GM10847 (cell line): ENCODE data around the gene NUP210.

Experiments
- POLR2A ChIP-seq: IDR thresholded peaks from 2 replicates; pipeline ENCODE4 v1.6.1; 2011; ENCODE audit not compliant: insufficient read length; ENCODE audit errors: extremely low read depth

NUP210 gene

DNA sequence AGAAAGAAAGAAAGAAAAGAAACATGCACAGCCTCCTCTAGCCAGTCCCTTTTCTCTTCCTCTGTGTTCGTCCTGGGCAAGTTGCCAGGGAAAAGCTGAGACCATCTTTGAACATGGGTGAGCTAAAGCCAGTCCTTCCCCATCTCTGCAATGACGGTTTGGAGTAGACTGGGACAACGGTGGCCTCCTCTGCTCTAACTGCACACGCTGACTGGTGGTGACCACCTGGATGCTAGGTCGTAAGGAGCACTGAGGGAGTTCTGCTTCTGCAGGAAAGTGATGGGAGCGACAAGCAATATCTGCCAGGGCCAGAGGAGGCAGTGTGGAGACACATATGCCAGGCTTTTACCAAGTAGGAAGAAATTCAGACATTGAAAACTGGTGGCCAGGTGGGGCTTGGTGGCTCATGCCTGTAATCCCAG is 111.7 kb downstream of the NUP210 start:
- no peak for TF ChIP-seq POLR2A

DNA sequence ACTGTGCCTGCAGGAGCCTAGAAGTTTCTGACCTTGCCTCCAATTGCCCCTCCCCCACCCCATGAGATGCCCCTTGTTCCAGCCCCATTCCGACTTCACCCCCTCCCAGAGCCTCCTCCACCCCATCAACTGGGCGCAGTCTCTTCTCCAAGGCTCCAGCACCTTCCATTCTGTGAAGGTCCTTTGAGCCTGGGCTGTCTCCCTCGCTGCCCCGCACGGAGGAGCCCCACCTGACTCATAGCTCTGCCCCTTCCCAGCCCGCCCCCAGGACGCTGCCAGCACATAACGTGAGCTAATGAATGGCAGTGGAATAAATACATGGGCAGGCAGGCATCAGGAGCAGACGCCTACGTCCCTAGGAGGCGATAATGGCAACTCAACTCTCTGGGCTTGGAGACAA is 113.1 kb downstream of the NUP210 start:
- TF ChIP-seq POLR2A, result no peak

DNA sequence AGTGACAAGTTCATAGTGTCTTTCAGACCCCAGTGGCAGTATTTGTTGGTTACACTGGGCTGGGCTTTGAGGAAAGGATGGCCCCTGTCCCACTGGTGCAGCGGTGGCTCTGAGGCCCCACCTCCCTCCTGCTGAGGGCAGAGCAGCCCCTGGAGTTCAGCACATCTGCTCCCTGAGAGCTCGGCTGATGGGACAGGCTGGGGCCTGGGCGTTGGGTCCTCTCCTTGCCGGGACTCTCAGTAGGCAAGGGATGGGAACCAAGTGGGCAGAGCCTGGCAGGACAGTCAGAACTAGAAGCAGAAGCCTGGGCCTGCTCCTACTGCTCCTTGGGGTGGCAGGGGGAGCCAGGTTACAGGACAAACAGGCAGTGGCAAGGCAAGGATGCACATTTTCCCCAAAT is 114.5 kb downstream of the NUP210 start:
- no peak for TF ChIP-seq POLR2A

DNA sequence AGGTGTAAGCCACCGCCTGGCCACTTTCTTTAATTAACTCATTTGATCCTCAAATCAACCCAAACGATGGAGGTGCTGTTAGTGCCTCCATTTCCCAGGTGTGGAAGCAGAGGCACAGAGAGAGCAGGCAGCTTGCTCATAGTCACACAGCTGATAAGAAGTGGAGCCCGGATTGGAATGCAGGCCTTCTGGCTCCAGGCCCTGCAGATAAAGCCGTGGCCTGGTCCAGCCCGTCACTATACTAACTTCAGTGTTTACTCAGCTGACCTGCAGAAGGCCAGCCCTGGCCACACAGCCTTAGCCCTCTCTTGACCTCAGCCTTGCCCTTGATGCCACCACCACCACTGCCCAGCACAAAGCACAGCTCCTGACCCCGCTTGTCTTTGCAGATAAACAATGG is 116.7 kb downstream of the NUP210 start:
- no peak for TF ChIP-seq POLR2A

DNA sequence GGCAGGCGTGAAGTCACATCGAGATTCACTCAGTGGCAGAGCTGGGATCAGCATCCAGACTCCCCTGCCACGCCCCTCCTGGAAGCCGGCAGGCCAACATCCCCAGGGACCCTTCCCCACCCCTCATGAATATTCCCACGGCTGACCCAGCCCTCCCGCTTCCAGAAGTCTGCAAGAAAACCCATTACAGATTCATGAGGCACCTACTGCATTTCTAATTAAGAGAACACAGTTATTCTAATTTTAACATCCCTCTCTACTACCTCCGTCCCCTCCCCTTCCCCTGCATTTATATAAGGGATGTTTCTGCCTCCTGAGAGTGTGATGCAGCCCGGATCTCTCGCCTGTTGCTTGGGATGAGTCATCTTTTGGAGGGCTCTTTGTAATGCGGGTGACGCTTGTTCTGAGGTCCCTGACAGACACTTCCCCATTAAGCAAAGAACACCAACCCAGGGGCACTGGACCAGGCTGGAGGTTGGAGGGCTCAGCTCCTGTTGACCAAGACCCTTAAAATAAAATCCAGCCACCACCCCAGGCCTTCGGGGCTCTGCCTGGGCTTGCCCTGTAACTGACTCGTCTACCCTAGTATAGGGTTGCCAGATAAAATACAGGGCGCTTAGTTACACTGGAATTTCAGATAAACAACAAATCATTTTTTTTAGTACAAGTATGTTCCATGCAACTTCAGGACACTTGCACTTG is 118.7 kb downstream of the NUP210 start:
- TF ChIP-seq POLR2A, result no peak

DNA sequence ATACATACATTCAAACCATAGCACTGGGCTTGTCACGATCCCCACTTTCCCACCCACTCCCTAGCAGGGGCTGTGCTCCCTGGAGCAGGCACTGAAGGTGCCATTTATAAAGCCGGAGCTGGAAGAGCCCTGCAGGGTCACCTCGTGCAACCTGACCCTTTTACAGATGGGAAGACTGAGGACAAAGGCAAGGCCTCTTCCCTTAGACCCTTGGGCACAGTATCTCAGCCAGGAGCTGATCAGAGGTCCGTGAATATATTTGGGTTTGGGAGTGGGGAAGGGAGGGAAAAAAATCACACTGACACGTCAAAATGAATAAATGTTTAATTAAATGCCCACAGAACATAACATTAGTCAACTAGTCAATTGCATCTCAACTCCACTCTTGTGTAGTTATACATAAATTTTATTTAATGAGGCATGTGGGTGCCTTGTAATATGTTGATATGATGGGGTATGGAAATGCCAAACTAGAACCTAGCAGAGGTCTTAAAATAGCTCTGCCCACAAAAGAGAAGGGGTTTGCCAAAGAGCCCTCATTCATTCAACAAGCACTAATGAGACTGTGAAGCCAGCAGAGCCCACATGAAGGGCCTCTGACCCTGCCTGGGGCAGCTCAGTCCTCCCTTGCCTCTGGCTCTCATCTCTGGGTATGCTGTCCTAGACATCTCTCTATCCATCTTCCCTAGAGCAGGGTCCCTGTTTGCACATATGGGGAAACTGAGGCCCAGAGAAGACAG is 119.4 kb downstream of the NUP210 start:
- no peak for TF ChIP-seq POLR2A

DNA sequence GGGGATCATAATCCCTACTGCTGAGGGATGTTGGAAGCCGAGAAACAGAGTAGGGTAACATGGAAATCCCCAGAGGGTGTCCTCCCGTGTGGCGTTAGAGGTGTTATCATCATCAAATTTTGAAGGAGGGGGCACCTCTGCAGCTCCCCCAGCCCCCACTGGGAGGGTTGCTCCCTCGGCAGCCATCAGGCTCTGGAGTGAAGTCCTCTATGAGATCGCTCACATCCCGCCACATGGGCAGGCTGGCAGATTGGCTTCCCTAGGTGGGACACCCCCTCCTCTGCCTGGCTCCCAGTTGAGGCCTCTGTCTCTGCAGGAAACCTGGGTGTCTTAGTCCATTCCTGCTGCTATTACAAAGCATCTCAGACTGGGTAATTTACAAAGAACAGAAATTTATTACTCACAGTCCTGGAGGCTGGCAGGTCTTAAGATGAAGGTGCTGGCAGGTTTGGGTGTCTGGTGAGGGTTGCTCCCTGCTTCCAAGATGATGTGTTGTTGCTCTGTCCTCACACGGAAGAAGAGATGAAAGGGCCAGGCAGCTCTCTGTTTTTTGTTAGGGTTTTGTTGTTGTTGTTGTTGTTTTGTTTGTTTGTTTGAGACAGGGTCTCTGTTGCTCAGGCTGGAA is 120.5 kb downstream of the NUP210 start:
- TF ChIP-seq POLR2A, result no peak

DNA sequence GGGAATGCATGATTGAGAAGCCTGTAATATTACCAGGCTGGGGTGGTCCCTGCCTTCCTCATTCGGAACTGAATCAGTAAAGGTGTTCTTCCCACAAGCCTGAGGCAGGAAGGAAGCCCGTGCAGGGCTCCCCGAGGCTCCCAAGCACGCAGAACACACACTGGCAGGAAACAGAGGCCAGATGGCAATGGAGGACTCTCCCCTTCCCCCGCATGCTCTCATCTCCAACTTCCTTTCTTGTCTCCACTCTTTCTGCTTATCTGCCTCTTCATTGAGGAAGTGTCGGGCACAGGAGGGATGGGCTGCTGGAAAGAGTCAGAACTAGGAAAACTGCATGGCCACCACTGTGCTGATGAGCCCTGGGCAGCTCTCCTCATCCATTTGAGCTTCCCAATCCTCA is 123.5 kb downstream of the NUP210 start:
- no peak for TF ChIP-seq POLR2A

DNA sequence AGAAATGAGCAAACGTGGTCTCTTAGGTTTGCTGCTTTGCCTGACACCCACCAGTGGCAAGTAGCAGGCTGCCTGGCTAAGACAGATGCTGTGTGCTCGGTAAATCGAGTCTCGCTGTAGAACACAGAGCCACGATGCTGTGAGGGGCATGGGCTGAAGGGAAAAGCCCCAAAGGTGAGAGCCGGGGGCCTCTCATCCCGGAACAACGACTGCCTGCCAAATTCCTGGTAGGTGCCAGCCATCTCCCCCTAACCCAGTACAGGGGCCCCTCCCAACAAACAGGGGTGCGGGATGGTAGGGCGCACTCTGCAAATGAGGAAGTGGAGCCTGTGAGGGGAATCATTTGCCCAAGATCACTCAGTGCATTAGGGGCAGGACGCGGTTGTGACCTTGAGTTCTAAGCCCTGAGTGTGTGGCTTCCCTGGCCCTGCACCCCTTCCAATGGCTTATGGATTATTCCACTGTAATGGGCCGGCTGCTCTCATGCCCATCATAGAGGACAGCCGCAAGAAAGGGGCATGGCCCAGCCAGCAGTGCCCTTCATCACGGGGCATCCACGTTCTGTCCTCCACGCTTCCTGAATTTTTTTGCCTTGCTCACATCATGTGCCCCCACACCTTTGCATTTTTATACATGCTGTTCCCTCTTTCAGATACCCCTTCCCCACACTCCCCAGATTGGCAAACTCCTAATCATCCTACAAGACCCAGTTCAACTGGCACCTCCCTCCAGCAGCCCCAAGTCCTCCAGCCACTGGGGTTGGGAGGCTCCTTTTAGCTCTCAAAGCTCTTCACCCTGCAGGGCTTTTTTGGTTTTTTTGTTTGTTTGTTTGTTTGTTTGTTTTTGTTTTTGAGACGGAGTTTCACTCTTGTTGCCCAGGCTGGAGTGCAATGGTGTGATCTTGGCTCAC is 125.4 kb downstream of the NUP210 start:
- no peak for TF ChIP-seq POLR2A

DNA sequence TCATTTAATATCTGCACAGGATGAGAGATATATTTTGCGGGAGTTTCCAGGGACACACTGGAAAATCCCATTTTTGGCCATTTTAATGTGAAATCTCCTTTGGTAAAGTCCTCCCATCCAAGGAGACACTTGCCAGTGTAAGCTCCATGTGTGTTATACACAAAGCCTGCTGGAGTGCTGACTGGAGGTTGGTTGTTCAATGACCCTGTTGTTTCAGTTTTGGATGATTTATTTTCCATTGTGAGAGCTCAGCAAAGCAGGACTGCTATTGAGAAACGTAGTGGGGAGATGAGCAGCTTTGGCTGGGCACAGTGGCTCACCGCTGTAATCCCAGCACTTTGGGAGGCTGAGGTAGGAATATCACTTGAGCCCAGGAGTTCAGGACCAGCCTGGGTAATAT is 127.7 kb downstream of the NUP210 start:
- no peak for TF ChIP-seq POLR2A

DNA sequence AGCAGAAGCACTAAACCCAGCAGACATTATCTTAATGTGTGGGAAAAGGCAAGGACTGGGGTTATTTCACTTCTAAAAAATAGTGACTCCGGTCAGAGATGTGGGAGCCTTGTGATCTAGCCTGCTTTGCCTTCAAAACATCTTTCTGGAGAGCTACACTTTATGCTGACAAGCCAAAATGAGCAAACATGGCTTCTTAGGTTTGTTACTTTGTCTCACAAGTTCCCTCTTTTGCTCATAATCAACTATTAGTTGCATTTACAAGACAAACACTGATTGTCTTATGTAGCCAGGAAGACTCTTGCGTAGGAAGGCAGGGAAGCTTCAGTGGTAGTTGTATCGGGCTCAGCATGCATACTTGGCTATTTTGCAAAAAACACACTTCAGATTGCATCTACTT is 129.2 kb downstream of the NUP210 start:
- no peak for TF ChIP-seq POLR2A

DNA sequence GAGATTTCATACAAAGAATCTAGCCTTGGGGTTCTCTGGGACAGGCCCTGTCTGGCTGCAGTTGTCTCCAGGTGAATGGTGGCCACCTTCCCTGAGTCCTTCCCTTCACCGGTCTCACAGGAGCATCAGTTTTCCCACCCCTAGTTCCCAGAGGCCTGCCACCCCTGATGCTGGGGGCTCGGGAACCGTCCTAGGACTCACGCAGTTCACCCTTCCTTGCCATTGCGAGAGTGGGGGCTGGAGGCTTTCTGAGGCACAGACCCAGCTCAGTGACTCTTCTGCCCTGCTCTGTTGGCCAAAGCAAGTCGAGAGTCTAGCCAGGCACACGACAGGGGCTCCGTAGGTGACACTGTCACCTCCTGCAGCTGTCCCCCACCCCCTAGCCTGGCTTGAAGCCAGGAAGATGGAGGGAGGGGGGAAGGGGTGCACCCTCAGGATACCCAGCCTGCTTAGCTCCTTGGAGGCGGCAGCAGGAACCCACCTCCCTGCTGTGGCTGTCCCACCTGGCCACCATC is 130.3 kb downstream of the NUP210 start:
- no peak for TF ChIP-seq POLR2A

DNA sequence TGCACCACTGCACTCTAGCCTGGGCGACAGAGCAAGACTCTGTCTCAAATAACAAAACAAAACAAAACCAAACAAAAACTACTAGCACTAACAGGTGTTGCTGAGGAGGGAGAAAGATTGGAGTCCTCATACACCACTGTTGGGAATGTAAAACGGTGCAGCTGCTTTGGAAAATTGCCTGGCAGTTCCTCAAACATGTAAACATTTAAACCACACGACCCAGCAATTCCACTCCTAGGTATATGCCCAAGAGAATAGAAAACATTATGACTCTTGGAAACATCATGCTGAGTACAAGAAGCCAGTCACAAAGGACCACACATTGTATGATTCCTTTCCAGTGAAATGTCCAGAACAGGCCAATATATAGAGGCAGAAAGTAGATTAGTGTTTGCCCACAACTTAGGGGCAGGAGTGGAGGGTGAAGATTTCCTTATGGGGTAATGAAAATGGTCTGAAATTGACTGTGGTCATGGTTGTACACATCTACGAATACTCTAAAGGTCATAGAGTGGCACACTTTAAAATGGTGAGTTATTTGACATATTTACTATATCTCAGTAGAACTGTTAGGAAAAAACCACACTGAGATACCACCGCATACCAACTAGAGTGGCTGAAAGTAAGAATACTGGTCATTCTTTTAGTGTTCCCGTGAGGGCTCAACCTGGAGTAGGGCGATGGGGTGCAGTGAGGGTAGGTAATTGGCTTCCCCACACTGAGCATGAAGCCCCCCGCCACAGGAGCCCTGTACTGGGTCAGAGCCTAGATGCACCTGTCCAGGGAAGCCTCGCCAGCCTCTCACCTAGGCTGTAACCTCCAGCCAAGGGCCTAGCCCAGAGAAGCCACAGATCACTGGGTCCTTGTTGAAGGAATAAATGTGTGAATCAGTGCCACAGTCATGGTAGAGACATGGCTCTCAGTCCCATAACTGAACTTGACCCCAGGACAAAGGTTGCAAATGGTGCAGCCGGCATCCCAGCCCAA is 131.1 kb downstream of the NUP210 start:
- no peak for TF ChIP-seq POLR2A

DNA sequence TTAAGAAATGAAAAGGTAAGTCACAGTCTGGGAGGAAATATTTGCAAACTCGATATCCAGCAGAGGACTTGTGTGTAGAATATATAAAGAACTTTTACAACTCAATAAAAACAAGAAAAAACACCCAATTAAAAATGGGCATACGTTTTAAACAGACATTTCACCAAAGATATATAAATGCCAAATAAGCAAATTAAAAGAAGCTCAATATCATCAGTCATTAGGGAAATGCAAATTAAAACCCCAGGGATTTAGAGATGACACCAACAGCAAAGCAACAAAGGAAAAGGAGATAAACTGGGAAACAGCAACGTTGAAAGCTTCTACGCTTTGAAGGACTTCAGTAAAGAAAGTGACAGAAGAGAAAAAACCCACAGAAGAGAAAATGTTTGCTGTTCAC is 132.3 kb downstream of the NUP210 start:
- TF ChIP-seq POLR2A, result no peak
